Measurements from ENCODE around the gene ANKRD11.

ANKRD11 gene

DNA sequence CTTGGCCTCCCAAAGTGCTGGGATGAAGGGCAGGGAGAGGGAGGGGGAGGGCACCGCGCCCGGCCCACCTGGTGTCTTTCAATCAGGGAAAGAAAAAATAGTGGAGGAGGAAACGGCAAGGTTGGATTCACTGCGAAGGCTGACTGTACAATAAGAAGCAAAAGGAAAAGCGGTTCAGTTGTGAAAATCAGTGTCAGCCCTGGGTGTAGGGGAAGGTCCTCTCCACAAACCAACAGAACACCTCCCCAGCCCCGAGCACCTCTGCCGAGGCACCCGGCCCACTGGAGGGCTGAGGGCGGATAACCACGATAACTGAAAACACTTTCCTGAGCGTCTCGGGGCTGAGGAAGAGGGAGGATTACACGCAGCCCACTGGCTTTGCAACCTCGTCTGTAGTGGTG lies 16.4 kb upstream of the ANKRD11 start:
- peak; percentile 23 for DNase-seq

- peak; percentile 21 for DNase-seq
Observed at GRCh38 chr16:89506113-89506504, 15.7 kb upstream of the ANKRD11 start.

GRCh38 chr16:89505204-89506112 lies 15.1 kb upstream of the ANKRD11 start:
- DNase-seq: peak; percentile 94

DNA sequence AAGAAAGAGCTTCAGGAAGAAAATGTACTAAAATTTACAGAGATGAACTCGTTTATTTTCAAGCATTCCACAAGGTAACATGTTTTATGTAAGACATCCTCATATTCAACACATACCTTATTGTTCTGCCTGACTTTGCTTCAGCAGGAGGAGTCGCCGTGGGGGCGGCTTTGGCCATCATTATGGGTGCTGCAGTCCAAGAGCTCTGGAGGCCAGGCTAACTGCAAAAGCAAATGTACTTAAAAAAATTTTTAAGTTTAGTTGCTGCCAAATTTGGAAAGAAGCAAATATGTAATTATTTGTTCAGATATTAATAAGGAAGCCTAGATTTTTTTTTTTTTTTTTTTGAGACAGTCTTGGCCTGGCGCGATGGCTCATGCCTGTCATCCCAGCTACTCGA lies 13.7 kb upstream of the ANKRD11 start:
- no peak for DNase-seq

- DNase-seq: peak; percentile 41
Observed at GRCh38 chr16:89502081-89502843, 11.9 kb upstream of the ANKRD11 start.

DNA sequence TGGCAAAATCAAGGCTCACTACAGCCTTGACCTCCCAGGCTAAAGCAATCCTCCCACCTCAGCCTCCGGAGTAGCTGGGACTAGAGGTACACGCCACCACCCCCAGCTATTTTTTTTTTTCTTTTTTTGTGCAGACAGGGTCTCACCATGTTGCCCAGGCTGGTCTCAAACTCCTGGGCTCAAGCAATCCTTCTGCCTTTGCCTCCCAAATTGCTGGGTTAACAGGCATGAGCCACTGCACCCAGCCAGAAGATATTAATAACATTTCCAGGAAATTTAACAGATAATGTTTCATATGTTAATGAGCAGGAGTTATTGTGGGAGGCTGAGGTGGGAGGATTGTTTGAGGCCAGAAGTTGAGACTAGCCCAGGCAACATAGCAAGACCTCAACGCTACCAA lies 9.4 kb upstream of the ANKRD11 start:
- no peak for DNase-seq

GRCh38 chr16:89498839-89499238 lies 8.5 kb upstream of the ANKRD11 start:
- no peak for DNase-seq

GRCh38 chr16:89495121-89495520 lies 4.8 kb upstream of the ANKRD11 start:
- peak; percentile 57 for DNase-seq

GRCh38 chr16:89493776-89494175 lies 3.4 kb upstream of the ANKRD11 start:
- no peak for DNase-seq

GRCh38 chr16:89491974-89492687 lies 1.8 kb upstream of the ANKRD11 start:
- no peak for DNase-seq

GRCh38 chr16:89491238-89491869 lies 993 bp upstream of the ANKRD11 start:
- no peak for DNase-seq

DNA sequence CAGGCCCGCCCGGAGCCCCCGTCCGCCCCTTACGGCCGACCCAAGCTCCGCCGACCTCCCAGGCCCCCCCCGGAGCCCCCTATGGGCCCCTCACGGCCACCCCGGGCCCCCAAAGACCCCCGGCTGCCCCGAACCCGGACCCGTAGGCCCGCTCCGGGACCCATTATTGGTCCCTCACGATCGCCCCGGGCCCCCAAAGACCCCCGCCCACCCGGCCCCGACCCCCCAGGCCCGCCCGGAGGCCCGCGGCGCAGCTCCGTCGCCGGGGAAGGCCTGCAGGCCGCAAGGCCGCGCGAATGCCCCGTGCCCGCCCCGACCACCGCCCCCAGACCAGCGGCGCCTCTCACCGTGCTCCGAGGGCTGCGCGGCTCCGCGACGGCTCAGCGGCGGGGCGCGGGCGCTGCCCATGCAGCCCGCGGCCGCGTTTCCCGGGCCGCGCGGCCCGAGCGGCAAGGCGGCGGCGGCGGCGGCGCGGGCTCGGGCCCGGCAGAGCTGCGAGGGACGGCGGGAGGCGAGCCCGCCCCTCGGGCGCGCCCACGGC lies 393 bp downstream of the ANKRD11 start:
- DNase-seq: no peak

- DNase-seq: peak; percentile 95
Observed at GRCh38 chr16:89489040-89489897, 1.1 kb downstream of the ANKRD11 start.

- no peak for DNase-seq
Observed at GRCh38 chr16:89485701-89486246, 4.6 kb downstream of the ANKRD11 start.

DNA sequence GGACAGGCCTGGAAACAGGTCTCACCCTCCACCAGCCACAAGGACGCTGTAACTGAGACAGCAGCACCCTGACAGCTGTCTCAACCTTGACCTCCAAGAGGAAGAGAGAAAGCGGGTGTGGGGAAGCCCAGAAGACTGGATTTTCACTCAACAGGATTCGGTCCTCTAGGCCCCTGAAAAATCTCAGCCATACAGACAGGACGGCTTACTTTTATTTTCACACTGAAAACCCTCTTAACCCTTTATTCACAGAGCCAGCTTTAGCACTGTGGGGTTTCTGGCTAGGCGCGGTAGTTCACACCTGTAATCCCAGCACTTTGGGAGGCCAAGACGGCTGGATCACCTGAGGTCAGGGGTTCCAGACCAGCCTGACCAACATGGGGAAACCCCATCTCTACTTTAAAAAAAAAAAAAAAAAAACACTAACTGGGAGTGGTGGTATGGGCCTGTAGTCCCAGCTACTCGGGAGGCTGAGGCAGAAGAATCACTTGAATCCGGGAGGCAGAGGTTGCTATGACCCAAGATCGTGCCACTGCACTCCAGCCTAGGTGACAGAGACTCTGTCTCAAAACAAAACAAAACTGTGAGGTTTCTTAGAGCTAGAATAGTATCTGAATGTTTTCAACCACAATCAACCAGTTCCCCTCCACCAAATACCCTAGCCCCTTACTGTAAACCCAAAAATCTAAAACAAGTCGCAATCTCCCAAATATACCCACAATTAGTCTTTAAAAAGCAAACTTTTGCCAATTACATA lies 5.3 kb downstream of the ANKRD11 start:
- no peak for DNase-seq

- DNase-seq: no peak
Observed at GRCh38 chr16:89484041-89484501, 6.3 kb downstream of the ANKRD11 start.

DNA sequence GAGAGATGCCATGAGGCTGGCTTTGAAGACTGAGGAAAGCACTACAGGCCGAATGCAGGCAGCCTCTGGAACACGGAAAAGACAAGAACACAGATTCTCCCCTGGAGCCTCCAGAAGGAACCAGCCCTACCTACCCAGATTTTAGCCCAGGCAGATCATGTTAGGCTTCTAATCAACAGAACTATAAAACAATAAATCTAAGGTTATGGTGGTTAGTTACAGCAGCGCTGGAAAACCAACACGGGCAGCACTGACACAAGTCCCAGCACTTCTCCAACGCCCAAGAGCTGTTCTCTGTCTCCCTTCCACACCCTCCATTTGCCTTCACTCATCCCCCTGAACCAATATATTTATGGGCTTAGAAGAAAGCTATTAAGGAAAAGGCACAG lies 7.5 kb downstream of the ANKRD11 start:
- DNase-seq: no peak

- DNase-seq: no peak
Observed at GRCh38 chr16:89482150-89482816, 8.1 kb downstream of the ANKRD11 start.

DNA sequence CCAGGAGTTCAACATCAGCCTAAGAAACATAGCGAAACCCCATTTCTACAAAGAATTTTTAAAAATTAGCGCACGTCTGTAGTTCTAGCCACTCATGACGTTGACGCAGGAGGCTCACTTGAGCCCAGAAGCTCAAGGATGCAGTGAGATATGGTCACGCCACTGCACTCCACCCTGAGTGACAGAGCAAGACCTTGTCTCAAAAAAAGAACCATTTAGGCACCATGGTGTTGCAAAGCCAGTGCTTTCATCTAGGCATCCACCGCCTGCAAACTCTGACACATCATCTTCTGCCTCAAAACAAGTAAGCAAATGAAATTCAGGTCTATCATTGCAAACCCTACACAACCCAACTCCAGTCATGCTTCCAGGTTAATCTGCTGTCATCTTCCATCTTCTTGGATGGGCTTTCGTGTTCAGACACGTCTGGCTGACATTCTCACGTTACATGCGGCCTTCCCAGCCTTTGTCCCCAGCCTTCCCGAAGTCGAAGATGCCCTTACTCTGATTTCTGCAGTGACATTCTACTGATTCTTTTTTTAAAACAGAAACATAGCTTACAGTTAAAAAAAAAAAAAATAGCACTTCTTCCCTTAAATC lies 8.9 kb downstream of the ANKRD11 start:
- no peak for DNase-seq
